GM23338 (cell line): Measurements from ENCODE around the gene STARD8.

ENCODE experiments used
- EZH2 ChIP-seq: fragments of 200-600 bp; sonication (generic); IDR thresholded peaks from one replicate; pipeline ENCODE4 v1.8.0; 2017; ENCODE audit warnings: antibody characterized with exemption, mild to moderate bottlenecking, low read depth; ENCODE audit not compliant: unreplicated experiment
- REST ChIP-seq: IDR thresholded peaks from one replicate; pipeline ENCODE4 v1.6.1; 2018; ENCODE audit warnings: antibody characterized with exemption; ENCODE audit not compliant: unreplicated experiment

GRCh38 chrX:68731254-68731653, 83.8 kb downstream of the STARD8 start:
- no peak for TF ChIP-seq REST
- TF ChIP-seq EZH2: no peak
